ENCODE data around the gene CSNK2B. TPM values are rescaled to one million over a fixed set of nuclear protein-coding genes. Genes with fewer than 3 reads are reported as not detected.

The CSNK2B gene
- total RNA-seq, 1 experiment from 2014 or later = 173 TPM

GRCh38 chr6:31680226-31681134, 14.6 kb downstream of the CSNK2B start, which contains the start of gene LY6G5C:
LY6G5C (minus strand) TSS chr6:31681067; CDS start chr6:31680373, 694 bp downstream.
- peak within 1 kb of the TSS; percentile 98 for H2AFZ ChIP-seq
- TF ChIP-seq CTCF (conservative IDR thresholded peaks at IDR 0.05) (peak; percentile 54), EZH2 (IDR thresholded peaks at IDR 0.05; ENCODE audit: low read depth) (no peak)
- intact Hi-C loops (cut with micrococcal nuclease; ENCODE audit: unreplicated experiment) = loop anchor here (1.0 to 10.0 kb wide), 6 partner anchors 59 to 272 kb away; partner anchors contain the start of genes EHMT2 and SLC44A4
- peaks cover 20% of the 10 kb centered on the region for H3F3A ChIP-seq (ENCODE audit: insufficient read depth, low read depth)
- H3K4me1 ChIP-seq (replicated peaks; ENCODE audit: insufficient read depth) = peaks cover 17% of the 10 kb centered on the region
- BruUV-seq (replicated peaks) = TSS peak; percentile 69
- H3K4me2 ChIP-seq = peak within 1 kb of the TSS; percentile 99
- H3K36me3 ChIP-seq (ENCODE audit: low read depth) = no peaks in the 10 kb centered on the region
- H3K9me2 ChIP-seq (ENCODE audit: insufficient read depth) = no peaks in the 10 kb centered on the region
- peak within 1 kb of the TSS; percentile 31; the same call in 1 of the 2 replicates for H3K27ac ChIP-seq
- peak; percentile 82 to 88 for DNase-seq
- ChIA-PET POLR2A (ENCODE audit: unreplicated experiment) (interaction anchor here (0.6 kb wide), 2 partner anchors 10 to 59 kb away, joined by 3 to 17 read pairs; no protein-coding TSS in a partner anchor), CTCF (interaction anchor here (0.7 to 1.6 kb wide), 3 partner anchors 89 to 272 kb away, joined by 7 to 14 read pairs (median 11); no protein-coding TSS in a partner anchor)
- no peaks in the 10 kb centered on the region for H3K27me3 ChIP-seq (ENCODE audit: insufficient read depth, low read depth)
- H3K9me3 ChIP-seq (ENCODE audit: insufficient read depth, low read depth) = no peaks in the 10 kb centered on the region
- no peaks in the 10 kb centered on the region for H4K20me1 ChIP-seq (ENCODE audit: insufficient read depth)
- no peaks in the 10 kb centered on the region for H3K79me2 ChIP-seq (ENCODE audit: low read depth)
- peak within 1 kb of the TSS; percentile 70 for H3K4me3 ChIP-seq

GRCh38 chr6:31681135-31681671, 15.3 kb downstream of the CSNK2B start:
- Histone ChIP-seq H4K20me1 (ENCODE audit: insufficient read depth) (no peaks in the 10 kb centered on the region), H3K4me2 (peak overlapping the region; percentile 99), H3K4me3 (peak overlapping the region; percentile 70), H3F3A (ENCODE audit: insufficient read depth, low read depth) (peaks cover 20% of the 10 kb centered on the region), H2AFZ (peak overlapping the region; percentile 98), H3K27me3 (ENCODE audit: insufficient read depth, low read depth) (no peaks in the 10 kb centered on the region), H3K4me1 (replicated peaks; ENCODE audit: insufficient read depth) (peaks cover 17% of the 10 kb centered on the region), H3K27ac (peak overlapping the region; percentile 31; the same call in 1 of the 2 replicates), H3K36me3 (ENCODE audit: low read depth) (no peaks in the 10 kb centered on the region), H3K9me3 (ENCODE audit: insufficient read depth, low read depth) (no peaks in the 10 kb centered on the region), H3K9me2 (ENCODE audit: insufficient read depth) (no peaks in the 10 kb centered on the region), H3K79me2 (ENCODE audit: low read depth) (no peaks in the 10 kb centered on the region)
- TSS peak; percentile 22 for BruUV-seq (replicated peaks)
- intact Hi-C loops (cut with micrococcal nuclease; ENCODE audit: unreplicated experiment) = loop anchor here (2.0 to 10.0 kb wide), 3 partner anchors 194 to 272 kb away; partner anchors contain the start of genes EHMT2 and SLC44A4
- peak in 1 of 2 experiments; percentile 57 for DNase-seq
- ChIA-PET CTCF (interaction anchor here (0.7 to 1.6 kb wide), 3 partner anchors 89 to 271 kb away, joined by 7 to 14 read pairs (median 11); no protein-coding TSS in a partner anchor), POLR2A (ENCODE audit: unreplicated experiment) (interaction anchor here (0.6 kb wide), 2 partner anchors 9 to 58 kb away, joined by 3 to 17 read pairs; no protein-coding TSS in a partner anchor)
- TF ChIP-seq CTCF (conservative IDR thresholded peaks at IDR 0.05) = no peak
- TF ChIP-seq EZH2 (IDR thresholded peaks at IDR 0.05; ENCODE audit: low read depth) = no peak

- ChIA-PET POLR2A (ENCODE audit: unreplicated experiment) (no interaction called here), CTCF (interaction anchor here (0.5 kb wide), 1 partner anchor 513 kb away, joined by 5 read pairs; no protein-coding TSS in a partner anchor)
- no peaks in the 10 kb centered on the region for H3K9me2 ChIP-seq (ENCODE audit: insufficient read depth)
- TF ChIP-seq CTCF (conservative IDR thresholded peaks at IDR 0.05) = no peak
- TF ChIP-seq EZH2 (IDR thresholded peaks at IDR 0.05; ENCODE audit: low read depth) = no peak
- H3K36me3 ChIP-seq (ENCODE audit: low read depth) = no peaks in the 10 kb centered on the region
- BruUV-seq (replicated peaks) = no TSS peak
- H3K27ac ChIP-seq = no peak overlapping the region
- H3F3A ChIP-seq (ENCODE audit: insufficient read depth, low read depth) = peaks cover 16% of the 10 kb centered on the region
- H3K4me1 ChIP-seq (replicated peaks; ENCODE audit: insufficient read depth) = peaks cover 17% of the 10 kb centered on the region
- H2AFZ ChIP-seq = no peak overlapping the region
- no peaks in the 10 kb centered on the region for H3K27me3 ChIP-seq (ENCODE audit: insufficient read depth, low read depth)
- no peaks in the 10 kb centered on the region for H3K79me2 ChIP-seq (ENCODE audit: low read depth)
- DNase-seq = no peak
- no peak overlapping the region for H3K4me2 ChIP-seq
- intact Hi-C loops (cut with micrococcal nuclease; ENCODE audit: unreplicated experiment) = loop anchor here (5.0 to 10.0 kb wide), 2 partner anchors 191 to 214 kb away; partner anchors contain the start of genes EHMT2 and SLC44A4
- no peak overlapping the region for H3K4me3 ChIP-seq
- H4K20me1 ChIP-seq (ENCODE audit: insufficient read depth) = no peaks in the 10 kb centered on the region
- H3K9me3 ChIP-seq (ENCODE audit: insufficient read depth, low read depth) = no peaks in the 10 kb centered on the region
These were observed 17.7 kb downstream of the CSNK2B start for GRCh38 chr6:31683591-31683990.
